GM12891 (cell line): ENCODE results near the gene SDR9C7.
"Not testable (repeated sequence)": the region's sequence is repeated elsewhere in the genome, so short reads cannot be mapped to it uniquely, and the experiment has no call there.

Source experiments
- POLR2A ChIP-seq: IDR thresholded peaks from 2 replicates; pipeline ENCODE4 v1.6.1; 2011; ENCODE audit warnings: low read depth, low read length, control low read depth
- TAF1 ChIP-seq: IDR thresholded peaks from 2 replicates; pipeline ENCODE4 v1.6.1; 2011; ENCODE audit warnings: low read depth, low read length, control low read depth

GRCh38 chr12:56940942-56941298 lies 6.7 kb upstream of the SDR9C7 start:
- not testable (repeated sequence) for TF ChIP-seq POLR2A, TAF1
